ENCODE measurements around the gene MAP1A. TPM values are rescaled to one million over a fixed set of nuclear protein-coding genes. Genes with fewer than 3 reads are reported as not detected.

The MAP1A gene
- polyA plus RNA-seq, 1 donor (not counting 4 experiments of a cell fraction or from before 2014, with no cell fraction given) = 0.13 TPM

DNA sequence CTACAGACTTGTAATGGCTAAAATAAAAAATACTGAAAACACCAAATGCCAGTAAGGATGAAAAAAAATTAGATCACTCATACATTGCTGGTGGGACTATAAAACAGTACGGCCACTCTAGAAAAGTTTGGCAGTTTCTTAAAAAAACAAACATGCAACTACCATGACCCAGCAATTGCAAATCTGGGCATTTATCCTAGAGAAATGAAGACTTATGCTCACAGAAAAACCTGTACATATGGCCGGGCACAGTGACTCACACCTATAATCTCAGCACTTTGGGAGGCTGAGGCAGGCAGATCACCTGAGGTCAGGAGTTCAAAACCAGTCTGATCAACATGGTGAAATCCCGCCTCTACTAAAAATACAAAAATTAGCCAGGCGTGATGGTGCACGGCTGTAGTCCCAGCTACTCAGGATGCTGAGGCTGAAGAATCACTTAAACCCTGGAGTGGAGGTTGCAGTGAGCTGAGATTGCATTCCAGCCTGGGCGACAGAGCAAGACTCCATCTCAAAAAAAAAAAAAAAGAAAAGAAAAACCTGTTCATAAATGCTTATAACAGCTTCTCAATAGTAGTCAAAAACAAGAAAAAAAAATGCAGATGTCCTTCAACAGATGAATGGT is 30.0 kb upstream of the MAP1A start:
- Histone ChIP-seq H3K4me1 (ENCODE audit: control insufficient read depth, extremely low read depth, insufficient read depth, low read length) (peaks cover 4% of the 10 kb centered on the region), H3K36me3 (ENCODE audit: control insufficient read depth in 2 of 2, extremely low read depth in 1 of 2, insufficient read depth in 2 of 2, low read length in 2 of 2) (peaks cover 3 to 10% of the 10 kb centered on the region in 2 experiments), H3K4me2 (ENCODE audit: control insufficient read depth, extremely low read depth, insufficient read depth, low read depth, low read length) (no peak overlapping the region), H3K9ac (ENCODE audit: control insufficient read depth, extremely low read depth, insufficient read depth, low read length) (no peak overlapping the region), H4K20me1 (ENCODE audit: control insufficient read depth, extremely low read depth, insufficient read depth, low read length) (no peaks in the 10 kb centered on the region), H3K79me2 (ENCODE audit: control insufficient read depth, insufficient read depth, low read length) (no peaks in the 10 kb centered on the region), H3K9me3 (ENCODE audit: control insufficient read depth, low read depth, low read length) (no peaks in the 10 kb centered on the region), H3K4me3 (ENCODE audit: control insufficient read depth in 2 of 3, extremely low read depth in 1 of 3, insufficient read depth in 2 of 3, low read depth in 1 of 3, low read length in 3 of 3) (no peak overlapping the region), H3K27me3 (ENCODE audit: control insufficient read depth, extremely low read depth, insufficient read depth, low read length) (no peaks in the 10 kb centered on the region), H3K27ac (ENCODE audit: control insufficient read depth, insufficient read depth, low read length) (no peak overlapping the region), H2AFZ (ENCODE audit: control insufficient read depth, low read length) (no peak overlapping the region), H3K9me1 (ENCODE audit: control insufficient read depth, extremely low read depth, insufficient read depth, low read length) (no peaks in the 10 kb centered on the region)
- TF ChIP-seq, protein P1, sequence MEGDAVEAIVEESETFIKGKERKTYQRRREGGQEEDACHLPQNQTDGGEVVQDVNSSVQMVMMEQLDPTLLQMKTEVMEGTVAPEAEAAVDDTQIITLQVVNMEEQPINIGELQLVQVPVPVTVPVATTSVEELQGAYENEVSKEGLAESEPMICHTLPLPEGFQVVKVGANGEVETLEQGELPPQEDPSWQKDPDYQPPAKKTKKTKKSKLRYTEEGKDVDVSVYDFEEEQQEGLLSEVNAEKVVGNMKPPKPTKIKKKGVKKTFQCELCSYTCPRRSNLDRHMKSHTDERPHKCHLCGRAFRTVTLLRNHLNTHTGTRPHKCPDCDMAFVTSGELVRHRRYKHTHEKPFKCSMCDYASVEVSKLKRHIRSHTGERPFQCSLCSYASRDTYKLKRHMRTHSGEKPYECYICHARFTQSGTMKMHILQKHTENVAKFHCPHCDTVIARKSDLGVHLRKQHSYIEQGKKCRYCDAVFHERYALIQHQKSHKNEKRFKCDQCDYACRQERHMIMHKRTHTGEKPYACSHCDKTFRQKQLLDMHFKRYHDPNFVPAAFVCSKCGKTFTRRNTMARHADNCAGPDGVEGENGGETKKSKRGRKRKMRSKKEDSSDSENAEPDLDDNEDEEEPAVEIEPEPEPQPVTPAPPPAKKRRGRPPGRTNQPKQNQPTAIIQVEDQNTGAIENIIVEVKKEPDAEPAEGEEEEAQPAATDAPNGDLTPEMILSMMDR (optimal IDR thresholded peaks at IDR 0.05 in 1 of 3, IDR thresholded peaks at IDR 0.05 in 1 of 3, conservative IDR thresholded peaks at IDR 0.05 in 1 of 3; ENCODE audit: extremely low read depth in 1 of 3, insufficient read depth in 2 of 3, low read length in 3 of 3) = no peak
- TF ChIP-seq EZH2 (IDR thresholded peaks at IDR 0.05; ENCODE audit: low read length) = no peak
- DNase-seq (ENCODE audit: low read depth, low spot score) = no peak
- no peak for FAIRE-seq
- dilution Hi-C loops (cut with MboI; ENCODE audit: extremely low pct_ligation_motif_present, low sequenced_read_pairs) = no loop called here

DNA sequence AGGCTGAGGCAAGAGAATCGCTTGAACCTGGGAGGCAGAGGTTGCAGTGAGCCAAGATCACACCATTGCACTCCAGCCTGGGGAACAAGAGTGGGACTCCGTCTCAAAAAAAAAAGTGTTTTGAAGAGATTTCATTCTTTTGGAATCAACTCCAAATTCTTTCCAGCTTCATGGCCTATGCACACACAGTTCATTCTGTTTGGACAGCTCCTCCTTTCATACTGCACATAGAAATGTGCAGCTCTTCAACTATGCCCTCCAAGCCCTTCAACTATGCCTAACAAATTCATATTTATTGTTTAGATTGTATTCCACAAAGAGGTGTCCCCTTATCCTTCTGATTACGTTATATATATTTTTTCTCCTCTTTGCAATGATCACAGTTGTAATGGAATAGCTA is 28.6 kb upstream of the MAP1A start:
- no peak overlapping the region for H3K27ac ChIP-seq (ENCODE audit: control insufficient read depth, insufficient read depth, low read length)
- no peak overlapping the region for H3K4me3 ChIP-seq (ENCODE audit: control insufficient read depth in 2 of 3, extremely low read depth in 1 of 3, insufficient read depth in 2 of 3, low read depth in 1 of 3, low read length in 3 of 3)
- H3K9me3 ChIP-seq (ENCODE audit: control insufficient read depth, low read depth, low read length) = no peaks in the 10 kb centered on the region
- no peak overlapping the region for H3K9ac ChIP-seq (ENCODE audit: control insufficient read depth, extremely low read depth, insufficient read depth, low read length)
- FAIRE-seq (no peak), DNase-seq (ENCODE audit: low read depth, low spot score) (no peak)
- H3K27me3 ChIP-seq (ENCODE audit: control insufficient read depth, extremely low read depth, insufficient read depth, low read length) = no peaks in the 10 kb centered on the region
- peaks cover 3 to 9% of the 10 kb centered on the region in 2 experiments for H3K36me3 ChIP-seq (ENCODE audit: control insufficient read depth in 2 of 2, extremely low read depth in 1 of 2, insufficient read depth in 2 of 2, low read length in 2 of 2)
- H3K79me2 ChIP-seq (ENCODE audit: control insufficient read depth, insufficient read depth, low read length) = no peaks in the 10 kb centered on the region
- no peaks in the 10 kb centered on the region for H3K9me1 ChIP-seq (ENCODE audit: control insufficient read depth, extremely low read depth, insufficient read depth, low read length)
- no peak overlapping the region for H3K4me2 ChIP-seq (ENCODE audit: control insufficient read depth, extremely low read depth, insufficient read depth, low read depth, low read length)
- H4K20me1 ChIP-seq (ENCODE audit: control insufficient read depth, extremely low read depth, insufficient read depth, low read length) = no peaks in the 10 kb centered on the region
- H2AFZ ChIP-seq (ENCODE audit: control insufficient read depth, low read length) = no peak overlapping the region
- no peak for TF ChIP-seq EZH2 (IDR thresholded peaks at IDR 0.05; ENCODE audit: low read length)
- TF ChIP-seq, protein P1 (optimal IDR thresholded peaks at IDR 0.05 in 1 of 3, IDR thresholded peaks at IDR 0.05 in 1 of 3, conservative IDR thresholded peaks at IDR 0.05 in 1 of 3; ENCODE audit: extremely low read depth in 1 of 3, insufficient read depth in 2 of 3, low read length in 3 of 3) = no peak
- dilution Hi-C loops (cut with MboI; ENCODE audit: extremely low pct_ligation_motif_present, low sequenced_read_pairs) = no loop called here
- peaks cover 7% of the 10 kb centered on the region for H3K4me1 ChIP-seq (ENCODE audit: control insufficient read depth, extremely low read depth, insufficient read depth, low read length)
